Measurements from ENCODE around the gene UBA6.
"Not testable (repeated sequence)": the region's sequence is repeated elsewhere in the genome, so short reads cannot be mapped to it uniquely, and the experiment has no call there.

The UBA6 gene

DNA sequence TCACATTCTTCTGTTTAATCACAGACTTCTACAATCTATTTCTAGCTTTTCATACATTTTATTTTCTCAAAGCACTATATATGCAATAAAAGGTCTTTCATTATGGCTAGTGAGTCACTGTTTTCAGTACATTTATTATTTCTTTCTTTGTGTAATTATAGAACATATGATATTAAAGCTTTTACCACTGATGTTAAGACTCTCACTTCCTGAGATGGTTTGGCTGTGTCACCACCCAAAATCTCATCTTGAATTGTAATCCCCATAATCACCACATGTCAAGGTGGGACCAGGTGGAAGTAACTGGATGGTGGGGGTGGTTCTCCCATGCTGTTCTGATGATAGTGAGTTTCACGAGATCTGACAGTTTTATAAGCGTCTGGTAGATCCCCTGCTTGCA lies 41.9 kb downstream of the UBA6 start:
- ChIA-PET POLR2A (ENCODE audit: low non-redundant PET) (no interaction called here), CTCF (interaction anchor here (0.9 kb wide), 1 partner anchor 292 kb away, joined by 3 read pairs; no protein-coding TSS in a partner anchor)
- TF ChIP-seq, protein P1, sequence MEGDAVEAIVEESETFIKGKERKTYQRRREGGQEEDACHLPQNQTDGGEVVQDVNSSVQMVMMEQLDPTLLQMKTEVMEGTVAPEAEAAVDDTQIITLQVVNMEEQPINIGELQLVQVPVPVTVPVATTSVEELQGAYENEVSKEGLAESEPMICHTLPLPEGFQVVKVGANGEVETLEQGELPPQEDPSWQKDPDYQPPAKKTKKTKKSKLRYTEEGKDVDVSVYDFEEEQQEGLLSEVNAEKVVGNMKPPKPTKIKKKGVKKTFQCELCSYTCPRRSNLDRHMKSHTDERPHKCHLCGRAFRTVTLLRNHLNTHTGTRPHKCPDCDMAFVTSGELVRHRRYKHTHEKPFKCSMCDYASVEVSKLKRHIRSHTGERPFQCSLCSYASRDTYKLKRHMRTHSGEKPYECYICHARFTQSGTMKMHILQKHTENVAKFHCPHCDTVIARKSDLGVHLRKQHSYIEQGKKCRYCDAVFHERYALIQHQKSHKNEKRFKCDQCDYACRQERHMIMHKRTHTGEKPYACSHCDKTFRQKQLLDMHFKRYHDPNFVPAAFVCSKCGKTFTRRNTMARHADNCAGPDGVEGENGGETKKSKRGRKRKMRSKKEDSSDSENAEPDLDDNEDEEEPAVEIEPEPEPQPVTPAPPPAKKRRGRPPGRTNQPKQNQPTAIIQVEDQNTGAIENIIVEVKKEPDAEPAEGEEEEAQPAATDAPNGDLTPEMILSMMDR (conservative IDR thresholded peaks at IDR 0.05; ENCODE audit: low read depth) = no peak
- no peak for DNase-seq (ENCODE audit: low spot score)
- no peak overlapping the region for H3K27ac ChIP-seq

DNA sequence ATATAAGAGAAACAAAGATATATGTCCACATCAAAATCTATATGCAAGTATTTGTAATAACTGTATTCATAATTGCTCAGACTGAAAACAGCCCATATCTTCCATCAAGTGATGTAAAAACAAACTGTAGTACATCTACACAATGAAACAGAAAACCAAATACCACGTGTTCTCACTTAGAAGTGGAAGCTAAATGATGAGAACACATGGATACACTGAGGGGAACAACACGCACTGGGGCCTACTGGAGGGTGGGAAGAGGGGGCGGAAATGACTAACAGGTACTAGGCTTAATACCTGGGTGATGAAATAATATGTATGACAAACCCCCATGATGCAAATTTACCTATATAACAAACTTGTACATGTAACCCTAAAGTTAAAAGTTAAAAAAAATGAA lies 42.7 kb downstream of the UBA6 start:
- ChIA-PET CTCF (no interaction called here), POLR2A (ENCODE audit: low non-redundant PET) (no interaction called here)
- no peak overlapping the region for H3K27ac ChIP-seq
- TF ChIP-seq, protein P1 (conservative IDR thresholded peaks at IDR 0.05; ENCODE audit: low read depth) = no peak
- DNase-seq (ENCODE audit: low spot score) = no peak

DNA sequence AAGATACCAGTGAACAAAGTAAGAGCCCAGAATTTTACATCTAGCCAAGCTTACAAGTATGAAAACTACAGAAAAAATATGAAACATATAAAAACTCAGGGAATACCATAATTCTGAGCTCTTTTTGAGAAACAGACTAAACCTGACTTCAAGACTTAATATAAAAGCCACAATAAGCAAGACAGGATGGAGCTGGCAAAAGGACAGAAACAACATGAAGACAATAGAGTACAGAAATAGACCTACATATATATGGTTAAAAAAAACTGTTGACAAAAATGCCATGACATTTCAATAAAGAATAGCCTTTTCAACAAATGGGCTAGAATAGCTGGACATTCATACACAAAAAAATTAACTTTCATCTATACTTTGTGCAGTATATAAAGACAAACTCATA lies 49.4 kb downstream of the UBA6 start:
- TF ChIP-seq, protein P1 (conservative IDR thresholded peaks at IDR 0.05; ENCODE audit: low read depth) = no peak

DNA sequence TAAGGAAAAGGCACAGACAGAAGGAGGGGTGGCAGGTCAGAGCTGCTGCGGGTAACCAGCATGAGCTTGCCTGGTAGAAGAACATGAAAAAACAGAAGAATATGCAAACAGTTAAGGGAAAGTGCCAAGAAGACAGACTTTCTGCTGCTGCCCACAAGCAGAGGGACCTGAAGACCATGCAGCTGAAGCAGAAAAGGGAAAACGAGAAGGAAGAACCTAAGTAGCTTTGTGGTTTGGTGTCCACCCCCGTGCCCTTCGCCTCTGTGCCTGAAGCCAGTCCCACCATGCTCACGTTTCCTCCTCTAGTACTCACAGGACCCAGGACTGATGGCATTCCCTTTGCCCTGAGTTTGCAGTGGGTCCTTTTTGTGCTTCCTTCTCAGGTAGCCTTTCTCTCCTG lies 62.8 kb downstream of the UBA6 start:
- TF ChIP-seq, protein P1 (conservative IDR thresholded peaks at IDR 0.05; ENCODE audit: low read depth) = no peak
- POLR2A ChIA-PET (ENCODE audit: low non-redundant PET) = no interaction called here
- CTCF ChIA-PET = no interaction called here
- H3K27ac ChIP-seq = no peak overlapping the region
- no peak for DNase-seq (ENCODE audit: low spot score)

More for the DNA sequence above, 49.4 kb downstream of the UBA6 start:
- ChIA-PET CTCF (no interaction called here), POLR2A (ENCODE audit: low non-redundant PET) (no interaction called here)
- DNase-seq (ENCODE audit: low spot score) = no peak
- no peak overlapping the region for H3K27ac ChIP-seq

DNA sequence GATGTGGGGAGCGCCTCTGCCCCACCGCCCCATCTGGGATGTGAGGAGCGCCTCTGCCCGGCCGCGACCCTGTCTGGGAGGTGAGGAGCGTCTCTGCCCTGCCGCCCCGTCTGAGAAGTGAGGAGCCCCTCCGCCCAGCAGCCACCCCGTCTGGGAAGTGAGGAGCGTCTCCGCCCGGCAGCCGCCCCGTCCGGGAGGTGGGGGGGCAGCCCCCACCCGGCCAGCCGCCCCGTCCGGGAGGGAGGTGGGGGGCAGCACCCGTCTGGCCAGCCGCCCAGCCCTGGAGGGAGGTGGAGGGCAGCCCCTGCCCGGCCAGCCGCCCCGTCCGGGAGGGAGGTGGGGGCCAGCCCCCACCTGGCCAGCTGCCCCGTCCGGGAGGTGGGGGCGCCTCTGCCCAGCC lies 64.0 kb downstream of the UBA6 start:
- POLR2A ChIA-PET (ENCODE audit: low non-redundant PET); DNase-seq (ENCODE audit: low spot score); H3K27ac ChIP-seq; CTCF ChIA-PET: not testable (repeated sequence)

DNA sequence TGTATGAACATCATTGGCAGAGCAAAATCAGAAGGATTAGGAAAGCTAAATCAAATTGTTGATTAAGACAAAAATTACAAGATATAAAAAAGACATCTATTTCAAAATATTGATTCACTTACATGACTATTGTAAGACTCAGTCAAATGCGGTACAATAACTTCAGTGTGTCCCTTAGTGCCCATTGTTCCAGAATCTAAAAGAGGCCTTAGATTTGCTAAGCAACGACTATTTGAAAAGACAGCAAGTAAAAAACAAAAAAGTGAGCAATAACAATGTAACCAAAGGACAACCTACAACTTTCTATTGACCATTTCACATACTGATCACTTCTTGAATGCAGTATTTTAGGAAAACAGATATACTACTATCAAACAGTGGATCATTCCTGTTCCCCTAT lies 65.6 kb downstream of the UBA6 start:
- TF ChIP-seq, protein P1 (conservative IDR thresholded peaks at IDR 0.05; ENCODE audit: low read depth) = no peak
- ChIA-PET POLR2A (ENCODE audit: low non-redundant PET) (no interaction called here), CTCF (interaction anchor here (0.7 kb wide), 2 partner anchors 31 to 1255 kb away, joined by 3 read pairs; no protein-coding TSS in a partner anchor)
- H3K27ac ChIP-seq = no peak overlapping the region
- no peak for DNase-seq (ENCODE audit: low spot score)

DNA sequence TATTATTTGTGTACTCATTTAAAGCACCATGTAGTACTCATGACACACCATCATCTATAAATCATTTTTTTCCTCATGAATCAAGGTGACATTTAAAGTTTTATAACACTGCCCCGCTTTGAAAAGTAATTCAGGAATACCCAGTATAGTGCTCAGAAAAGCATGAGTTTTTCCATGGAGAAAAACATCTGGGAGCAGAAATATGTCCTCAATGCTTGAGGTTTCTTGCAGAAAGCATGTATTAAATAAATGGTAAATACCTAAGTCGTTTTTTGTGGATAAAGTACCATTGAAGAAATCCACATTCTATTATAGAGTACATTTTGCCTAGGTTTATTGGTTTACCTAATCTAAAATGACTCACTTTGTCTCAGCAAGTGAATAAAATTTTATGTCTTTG lies 66.2 kb downstream of the UBA6 start:
- ChIA-PET POLR2A (ENCODE audit: low non-redundant PET) (no interaction called here), CTCF (interaction anchor here (0.7 kb wide), 2 partner anchors 30 to 1255 kb away, joined by 3 read pairs; no protein-coding TSS in a partner anchor)
- TF ChIP-seq, protein P1 (conservative IDR thresholded peaks at IDR 0.05; ENCODE audit: low read depth) = no peak
- H3K27ac ChIP-seq = no peak overlapping the region
- DNase-seq (ENCODE audit: low spot score) = no peak
